PC-9 (cell line): Measurements from ENCODE around the gene HLCS. TPM values are rescaled to one million over a fixed set of nuclear protein-coding genes. Genes with fewer than 3 reads are reported as not detected.
"Not testable (repeated sequence)": the region's sequence is repeated elsewhere in the genome, so short reads cannot be mapped to it uniquely, and the experiment has no call there.

ENCODE experiments used
- BruUV-seq: library from RNA; stranded (reverse); fragments of 400-500 nt; replicated peaks from 2 replicates; lab custom pipeline; 2021; lab: Mats Ljungman, UMichigan
- CTCF ChIA-PET: fragments of 300-600 bp; sonication (Branson Sonifier 250); formaldehyde crosslinking; loops from one replicate; lab custom pipeline; 2022; ENCODE audit warnings: antibody characterized with exemption; lab: Charles Lee
- POLR2A ChIA-PET: fragments of 300-600 bp; sonication (Branson Sonifier 250); formaldehyde crosslinking; loops from one replicate; lab custom pipeline; 2022; ENCODE audit warnings: antibody characterized with exemption; ENCODE audit not compliant: unreplicated experiment; lab: Charles Lee
- DNase-seq, 2 experiments: peaks; one replicate each; pipeline versions ENCODE4 v3.0.0 to v3.0.0-alpha.2; 2015 to 2022; ENCODE audit warnings: mixed read lengths in 1 of 2
- H2AFZ ChIP-seq: fragments of 200-600 bp; sonication (generic); 2 replicates; pipeline ENCODE4 v1.8.1; 2017; ENCODE audit warnings: antibody characterized with exemption
- H3F3A ChIP-seq: fragments of 200-600 bp; sonication (generic); 2 replicates; pipeline ENCODE4 v1.8.1; 2017; ENCODE audit warnings: antibody characterized with exemption, mild to moderate bottlenecking, low read depth; ENCODE audit not compliant: insufficient read depth
- H3K27ac ChIP-seq: fragments of 200-600 bp; sonication (generic); 2 replicates; pipeline ENCODE4 v1.6.1; 2016; ENCODE audit warnings: mixed run types
- H3K27me3 ChIP-seq: fragments of 200-600 bp; sonication (generic); 2 replicates; pipeline ENCODE4 v1.6.1; 2016; ENCODE audit warnings: low read depth, mixed run types; ENCODE audit not compliant: insufficient read depth
- H3K36me3 ChIP-seq: fragments of 200-600 bp; sonication (generic); 2 replicates; pipeline ENCODE4 v1.6.1; 2016; ENCODE audit warnings: low read depth, mixed run types
- H3K4me1 ChIP-seq: fragments of 200-600 bp; sonication (generic); replicated peaks from 2 replicates; pipeline ENCODE4 v1.6.1; 2016; ENCODE audit warnings: mixed run types; ENCODE audit not compliant: insufficient read depth
- H3K4me2 ChIP-seq: fragments of 200-600 bp; sonication (generic); 2 replicates; pipeline ENCODE4 v1.6.1; 2017; ENCODE audit warnings: mixed run types
- H3K4me3 ChIP-seq: fragments of 200-600 bp; sonication (generic); 2 replicates; pipeline ENCODE4 v1.6.1; 2016; ENCODE audit warnings: mixed run types
- H3K79me2 ChIP-seq: fragments of 200-600 bp; sonication (generic); 2 replicates; pipeline ENCODE4 v1.6.1; 2017; ENCODE audit warnings: low read depth, mixed run types
- H3K9me2 ChIP-seq: fragments of 200-600 bp; sonication (generic); 2 replicates; pipeline ENCODE4 v1.8.1; 2017; ENCODE audit warnings: mild to moderate bottlenecking; ENCODE audit not compliant: insufficient read depth
- H3K9me3 ChIP-seq: fragments of 200-600 bp; sonication (generic); 2 replicates; pipeline ENCODE4 v1.8.1; 2016; ENCODE audit warnings: low read depth; ENCODE audit not compliant: insufficient read depth
- H4K20me1 ChIP-seq: fragments of 200-600 bp; sonication (generic); 2 replicates; pipeline ENCODE4 v1.8.1; 2017; ENCODE audit not compliant: insufficient read depth
- EZH2 ChIP-seq: fragments of 200-600 bp; sonication (generic); IDR thresholded peaks from 2 replicates; pipeline ENCODE4 v1.8.0; 2017; ENCODE audit warnings: antibody characterized with exemption, low read depth
- intact Hi-C: fragments of 100-400 bp; cut with micrococcal nuclease; formaldehyde crosslinking; loops from one replicate; pipeline ENCODE4 v1.10.0; 2022; ENCODE audit not compliant: unreplicated experiment
- total RNA-seq: library from RNA; stranded (reverse); gene quantifications from 2 replicates; pipeline ENCODE4 v1.2.3, GENCODE V29; 2021
- TF ChIP-seq, protein P1 (sequence below): fragments of 200-600 bp; sonication (generic); conservative IDR thresholded peaks from 2 replicates; pipeline ENCODE4 v1.6.1; 2017; ENCODE audit warnings: mixed run types, antibody characterized with exemption, mild to moderate bottlenecking, moderate library complexity

HLCS gene
- total RNA-seq, 1 experiment from 2014 or later, result 21.6 TPM

DNA sequence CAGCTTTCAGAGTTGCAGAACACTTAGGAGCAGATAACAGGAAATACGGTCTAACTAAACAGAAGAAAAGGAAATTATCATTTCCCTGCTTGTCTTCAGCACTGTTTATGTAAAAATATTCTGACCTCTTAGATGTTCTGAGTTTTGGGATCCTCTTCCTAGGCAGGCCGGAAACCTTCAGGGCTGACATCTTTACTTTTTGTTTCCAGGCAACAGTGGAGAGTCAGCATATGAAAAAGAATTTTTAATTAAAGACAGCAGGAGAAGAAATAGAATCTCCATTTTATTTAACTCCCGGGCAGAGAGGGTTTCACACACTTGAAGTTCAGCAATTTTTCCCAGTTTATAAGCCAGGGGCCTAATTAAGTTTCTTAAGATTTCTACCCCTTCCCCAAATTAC is 35.0 kb upstream of the HLCS start:
- no TSS peak for BruUV-seq
- Histone ChIP-seq H3K36me3 (no peaks in the 10 kb centered on the region), H3K79me2 (no peaks in the 10 kb centered on the region), H4K20me1 (no peaks in the 10 kb centered on the region), H3K4me1 (no peaks in the 10 kb centered on the region), H3K9me2 (no peaks in the 10 kb centered on the region), H3K27me3 (no peaks in the 10 kb centered on the region), H3K9me3 (no peaks in the 10 kb centered on the region), H3K4me3 (no peak overlapping the region), H3K4me2 (no peak overlapping the region), H2AFZ (no peak overlapping the region), H3K27ac (no peak overlapping the region), H3F3A (no peaks in the 10 kb centered on the region)
- POLR2A ChIA-PET, result no interaction called here
- DNase-seq, result no peak
- intact Hi-C loops, result no loop called here
- CTCF ChIA-PET, result no interaction called here
- TF ChIP-seq EZH2, result no peak
- TF ChIP-seq, protein P1, sequence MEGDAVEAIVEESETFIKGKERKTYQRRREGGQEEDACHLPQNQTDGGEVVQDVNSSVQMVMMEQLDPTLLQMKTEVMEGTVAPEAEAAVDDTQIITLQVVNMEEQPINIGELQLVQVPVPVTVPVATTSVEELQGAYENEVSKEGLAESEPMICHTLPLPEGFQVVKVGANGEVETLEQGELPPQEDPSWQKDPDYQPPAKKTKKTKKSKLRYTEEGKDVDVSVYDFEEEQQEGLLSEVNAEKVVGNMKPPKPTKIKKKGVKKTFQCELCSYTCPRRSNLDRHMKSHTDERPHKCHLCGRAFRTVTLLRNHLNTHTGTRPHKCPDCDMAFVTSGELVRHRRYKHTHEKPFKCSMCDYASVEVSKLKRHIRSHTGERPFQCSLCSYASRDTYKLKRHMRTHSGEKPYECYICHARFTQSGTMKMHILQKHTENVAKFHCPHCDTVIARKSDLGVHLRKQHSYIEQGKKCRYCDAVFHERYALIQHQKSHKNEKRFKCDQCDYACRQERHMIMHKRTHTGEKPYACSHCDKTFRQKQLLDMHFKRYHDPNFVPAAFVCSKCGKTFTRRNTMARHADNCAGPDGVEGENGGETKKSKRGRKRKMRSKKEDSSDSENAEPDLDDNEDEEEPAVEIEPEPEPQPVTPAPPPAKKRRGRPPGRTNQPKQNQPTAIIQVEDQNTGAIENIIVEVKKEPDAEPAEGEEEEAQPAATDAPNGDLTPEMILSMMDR, result no peak

DNA sequence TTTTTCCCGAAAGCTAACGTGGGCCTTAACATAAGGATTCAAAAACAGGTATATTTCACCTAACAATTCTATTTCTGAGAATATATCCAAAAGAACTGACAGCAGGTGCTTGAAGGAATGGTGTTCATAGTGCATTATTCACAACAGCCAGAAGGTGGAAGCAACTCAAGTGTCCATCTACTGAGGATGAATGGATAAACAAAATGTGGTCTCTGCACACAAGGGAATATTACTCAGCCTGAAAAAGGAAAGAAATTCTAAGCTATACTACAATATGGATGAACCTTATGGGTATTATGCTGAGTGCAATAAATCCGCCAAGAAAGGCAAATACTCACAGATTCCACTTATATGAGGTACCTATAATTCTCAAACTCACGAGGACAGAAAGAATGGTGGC is 33.9 kb upstream of the HLCS start:
- POLR2A ChIA-PET, result no interaction called here
- H3K36me3 ChIP-seq, result no peaks in the 10 kb centered on the region
- CTCF ChIA-PET, result interaction anchor here (0.7 kb wide), 1 partner anchor 301 kb away, joined by 3 read pairs; no protein-coding TSS in a partner anchor
- no peaks in the 10 kb centered on the region for H3K9me2 ChIP-seq
- no peak overlapping the region for H3K4me2 ChIP-seq
- no peak for DNase-seq
- no peak overlapping the region for H2AFZ ChIP-seq
- no peaks in the 10 kb centered on the region for H3K79me2 ChIP-seq
- H3K27ac ChIP-seq, result no peak overlapping the region
- intact Hi-C loops, result no loop called here
- no TSS peak for BruUV-seq
- no peak overlapping the region for H3K4me3 ChIP-seq
- no peaks in the 10 kb centered on the region for H4K20me1 ChIP-seq
- no peak for TF ChIP-seq EZH2
- TF ChIP-seq, protein P1, result peak; percentile 37; the same call in 1 of the 2 replicates
- no peaks in the 10 kb centered on the region for H3K4me1 ChIP-seq
- no peaks in the 10 kb centered on the region for H3K9me3 ChIP-seq
- H3K27me3 ChIP-seq, result no peaks in the 10 kb centered on the region
- H3F3A ChIP-seq, result no peaks in the 10 kb centered on the region

DNA sequence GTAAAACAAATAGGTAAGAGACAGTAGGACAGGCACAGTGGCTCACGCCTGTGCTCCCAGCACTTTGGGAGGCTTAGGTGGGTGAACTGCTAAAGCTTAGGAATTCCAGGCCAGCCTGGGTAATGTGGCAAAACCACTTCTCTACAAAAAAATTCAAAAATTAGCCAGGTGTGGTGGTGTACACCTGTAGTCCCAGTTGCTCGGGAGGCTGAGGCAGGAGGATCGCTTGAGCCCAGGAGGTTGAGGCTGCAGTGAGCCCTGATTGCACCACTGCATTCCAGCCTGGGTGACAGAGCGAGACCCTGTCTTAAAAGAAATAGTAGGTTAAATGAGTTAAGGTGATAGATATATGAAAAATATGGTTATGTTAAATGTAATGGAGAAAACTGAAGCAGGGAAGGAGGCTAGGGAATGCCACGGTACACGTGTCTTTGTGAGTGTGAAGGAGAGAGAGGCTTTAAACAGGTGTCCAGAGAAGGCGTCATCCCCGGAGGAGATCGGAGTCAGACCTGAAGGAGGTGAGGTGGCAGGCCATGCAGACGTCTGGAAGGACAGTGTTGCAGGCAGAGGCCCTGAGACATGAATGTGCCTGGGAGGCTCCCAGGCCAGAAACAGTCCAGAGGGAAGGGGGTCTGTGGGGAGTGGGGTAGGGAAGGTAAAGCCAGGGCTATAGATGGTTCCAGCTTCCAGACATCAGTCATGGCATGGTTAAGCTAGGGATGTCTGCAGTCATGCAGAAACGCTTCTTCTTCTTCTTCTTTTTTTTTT is 32.8 kb upstream of the HLCS start:
- POLR2A ChIA-PET, result no interaction called here
- H3K36me3 ChIP-seq, result no peaks in the 10 kb centered on the region
- DNase-seq, result no peak
- no peak overlapping the region for H3K4me3 ChIP-seq
- no peak overlapping the region for H3K27ac ChIP-seq
- no peaks in the 10 kb centered on the region for H3K27me3 ChIP-seq
- no peak for TF ChIP-seq EZH2
- TF ChIP-seq, protein P1, result no peak
- BruUV-seq, result no TSS peak
- H3K4me2 ChIP-seq, result no peak overlapping the region
- CTCF ChIA-PET, result interaction anchor here (0.7 kb wide), 1 partner anchor 302 kb away, joined by 3 read pairs; no protein-coding TSS in a partner anchor
- no peaks in the 10 kb centered on the region for H3F3A ChIP-seq
- H3K4me1 ChIP-seq, result no peaks in the 10 kb centered on the region
- intact Hi-C loops, result no loop called here
- H2AFZ ChIP-seq, result no peak overlapping the region
- no peaks in the 10 kb centered on the region for H4K20me1 ChIP-seq
- H3K79me2 ChIP-seq, result no peaks in the 10 kb centered on the region
- no peaks in the 10 kb centered on the region for H3K9me3 ChIP-seq
- H3K9me2 ChIP-seq, result no peaks in the 10 kb centered on the region

DNA sequence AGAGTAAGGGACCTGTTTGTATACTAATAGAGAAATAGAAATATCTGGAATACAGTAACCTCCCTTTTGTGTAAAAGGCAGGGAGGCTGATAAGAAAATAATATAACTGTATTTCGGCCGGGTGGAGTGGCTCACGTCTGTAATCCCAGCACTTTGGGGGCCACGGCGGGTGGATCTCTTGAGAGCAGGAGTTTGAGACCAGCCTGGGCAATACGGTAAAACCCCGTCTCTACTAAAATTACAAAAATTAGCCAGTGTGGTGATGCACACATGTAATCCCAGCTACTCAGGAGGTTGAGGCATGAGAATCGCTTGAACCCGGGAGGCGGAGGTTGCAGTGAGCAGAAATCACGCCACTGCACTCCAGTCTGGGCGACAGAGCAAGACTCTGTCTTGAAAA is 28.8 kb upstream of the HLCS start:
- H3K27ac ChIP-seq, H3K4me2 ChIP-seq, H3K4me1 ChIP-seq, H3K79me2 ChIP-seq, CTCF ChIA-PET, POLR2A ChIA-PET, H3F3A ChIP-seq, intact Hi-C loops, H4K20me1 ChIP-seq, BruUV-seq, H3K9me2 ChIP-seq, H3K36me3 ChIP-seq, H2AFZ ChIP-seq, DNase-seq, H3K27me3 ChIP-seq, H3K9me3 ChIP-seq, H3K4me3 ChIP-seq: not testable (repeated sequence)
